Chondrocyte (in vitro differentiated cells): Measurements from ENCODE around the gene HEXD. TPM values are rescaled to one million over a fixed set of nuclear protein-coding genes. Genes with fewer than 3 reads are reported as not detected.
"Not testable (repeated sequence)": the region's sequence is repeated elsewhere in the genome, so short reads cannot be mapped to it uniquely, and the experiment has no call there.

Experiments
- DNase-seq: peaks from one replicate; pipeline ENCODE4 v3.0.0; 2021; ENCODE audit warnings: mixed read lengths, low spot score
- H3K27ac Mint-ChIP-seq: one replicate; pipeline ENCODE4 v1.8.0; 2021; ENCODE audit warnings: mild to moderate bottlenecking, moderate library complexity, mixed read lengths; ENCODE audit not compliant: unreplicated experiment
- H3K27me3 Mint-ChIP-seq: 2 replicates; pipeline ENCODE4 v1.8.0; 2021; ENCODE audit warnings: low read depth, mixed read lengths
- H3K36me3 Mint-ChIP-seq: 2 replicates; pipeline ENCODE4 v1.8.0; 2021; ENCODE audit warnings: low read depth, mixed read lengths
- H3K4me1 Mint-ChIP-seq: 2 replicates; pipeline ENCODE4 v1.8.0; 2021; ENCODE audit warnings: low read depth, mild to moderate bottlenecking, mixed read lengths
- H3K4me3 Mint-ChIP-seq: one replicate; pipeline ENCODE4 v1.8.0; 2021; ENCODE audit warnings: mild to moderate bottlenecking, moderate library complexity, mixed read lengths; ENCODE audit not compliant: unreplicated experiment
- H3K9me3 Mint-ChIP-seq: 2 replicates; pipeline ENCODE4 v1.8.0; 2021; ENCODE audit warnings: low read depth, mixed read lengths
- total RNA-seq: library from RNA; stranded (reverse); gene quantifications from 3 replicates; pipeline ENCODE4 v1.2.1, GENCODE V29; 2021
- TF ChIP-seq, protein P1 (sequence below): fragments of 200-600 bp; sonication (generic); IDR thresholded peaks from 2 replicates; pipeline ENCODE4 v1.5.0; 2021; ENCODE audit warnings: antibody characterized with exemption, mild to moderate bottlenecking, moderate library complexity

The HEXD gene
- total RNA-seq, 1 donor from 2014 or later, result 10.8 TPM

DNA sequence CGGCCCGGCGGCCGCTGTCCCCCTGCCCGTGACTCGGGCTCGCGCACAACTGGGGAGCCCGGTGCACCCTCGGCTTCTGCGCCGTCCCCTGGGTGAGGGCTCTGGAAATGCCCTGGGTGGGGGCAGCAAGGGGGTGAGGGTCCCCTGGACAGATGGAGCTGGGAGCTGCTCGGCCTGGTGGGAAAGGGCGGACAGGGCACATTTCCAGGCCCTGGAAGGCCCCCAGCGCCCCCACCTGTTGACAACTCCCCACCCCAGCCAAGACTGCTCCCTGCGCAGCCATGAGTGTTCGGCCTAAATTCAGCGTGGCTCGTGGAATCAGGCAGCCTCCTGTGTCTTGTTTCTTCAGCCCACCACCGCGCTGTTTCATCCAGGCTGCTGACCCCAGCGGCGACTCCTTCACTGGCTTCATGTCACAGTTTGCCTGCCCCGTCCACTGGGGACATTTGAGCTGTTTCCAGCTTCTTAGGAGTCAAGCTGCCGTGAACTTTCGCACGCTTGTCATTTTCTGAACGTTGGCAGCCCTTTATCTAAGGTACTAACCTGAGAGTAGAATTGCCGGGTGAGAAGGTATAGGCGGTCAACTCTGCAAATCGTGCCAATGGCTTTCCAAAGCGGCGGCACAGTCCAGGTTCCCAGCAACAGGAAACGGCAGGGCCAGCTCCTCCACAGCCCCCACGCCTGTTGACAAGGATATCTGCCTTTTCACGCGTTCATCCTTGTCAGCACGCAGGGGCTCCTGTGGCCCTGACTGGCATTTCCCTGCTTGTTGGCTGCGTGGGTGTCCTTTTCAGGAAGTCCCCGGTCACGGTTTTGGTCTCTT is 45.7 kb upstream of the HEXD start:
- peak; percentile 74 for DNase-seq
- Mint-ChIP-seq H3K4me3 (no peak overlapping the region), H3K9me3 (no peaks in the 10 kb centered on the region), H3K4me1 (peaks cover 13% of the 10 kb centered on the region), H3K27ac (no peak overlapping the region), H3K36me3 (no peaks in the 10 kb centered on the region), H3K27me3 (peaks cover 38% of the 10 kb centered on the region)
- TF ChIP-seq, protein P1, sequence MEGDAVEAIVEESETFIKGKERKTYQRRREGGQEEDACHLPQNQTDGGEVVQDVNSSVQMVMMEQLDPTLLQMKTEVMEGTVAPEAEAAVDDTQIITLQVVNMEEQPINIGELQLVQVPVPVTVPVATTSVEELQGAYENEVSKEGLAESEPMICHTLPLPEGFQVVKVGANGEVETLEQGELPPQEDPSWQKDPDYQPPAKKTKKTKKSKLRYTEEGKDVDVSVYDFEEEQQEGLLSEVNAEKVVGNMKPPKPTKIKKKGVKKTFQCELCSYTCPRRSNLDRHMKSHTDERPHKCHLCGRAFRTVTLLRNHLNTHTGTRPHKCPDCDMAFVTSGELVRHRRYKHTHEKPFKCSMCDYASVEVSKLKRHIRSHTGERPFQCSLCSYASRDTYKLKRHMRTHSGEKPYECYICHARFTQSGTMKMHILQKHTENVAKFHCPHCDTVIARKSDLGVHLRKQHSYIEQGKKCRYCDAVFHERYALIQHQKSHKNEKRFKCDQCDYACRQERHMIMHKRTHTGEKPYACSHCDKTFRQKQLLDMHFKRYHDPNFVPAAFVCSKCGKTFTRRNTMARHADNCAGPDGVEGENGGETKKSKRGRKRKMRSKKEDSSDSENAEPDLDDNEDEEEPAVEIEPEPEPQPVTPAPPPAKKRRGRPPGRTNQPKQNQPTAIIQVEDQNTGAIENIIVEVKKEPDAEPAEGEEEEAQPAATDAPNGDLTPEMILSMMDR, result no peak

DNA sequence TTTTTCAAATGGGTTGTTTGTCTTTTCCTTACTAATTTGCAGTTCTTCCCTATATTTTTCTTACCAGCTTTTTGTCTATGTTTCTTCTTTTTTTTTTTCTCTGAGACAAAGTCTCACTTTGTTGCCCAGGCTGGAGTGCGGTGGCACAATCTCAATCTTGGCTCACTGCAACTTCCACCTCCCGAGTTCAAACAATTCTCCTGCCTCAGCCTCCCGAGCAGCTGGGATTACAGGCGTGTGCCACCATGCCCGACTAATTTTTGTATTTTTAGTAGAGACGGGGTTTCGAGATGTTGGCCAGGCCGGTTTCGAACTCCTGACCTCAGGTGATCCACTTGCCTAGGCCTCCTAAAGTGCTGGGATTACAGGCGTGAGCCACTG is 45.1 kb upstream of the HEXD start:
- Mint-ChIP-seq H3K4me1 (peaks cover 13% of the 10 kb centered on the region), H3K27me3 (peaks cover 33% of the 10 kb centered on the region)
- H3K4me3 Mint-ChIP-seq, DNase-seq, H3K9me3 Mint-ChIP-seq, H3K36me3 Mint-ChIP-seq, H3K27ac Mint-ChIP-seq: not testable (repeated sequence)

DNA sequence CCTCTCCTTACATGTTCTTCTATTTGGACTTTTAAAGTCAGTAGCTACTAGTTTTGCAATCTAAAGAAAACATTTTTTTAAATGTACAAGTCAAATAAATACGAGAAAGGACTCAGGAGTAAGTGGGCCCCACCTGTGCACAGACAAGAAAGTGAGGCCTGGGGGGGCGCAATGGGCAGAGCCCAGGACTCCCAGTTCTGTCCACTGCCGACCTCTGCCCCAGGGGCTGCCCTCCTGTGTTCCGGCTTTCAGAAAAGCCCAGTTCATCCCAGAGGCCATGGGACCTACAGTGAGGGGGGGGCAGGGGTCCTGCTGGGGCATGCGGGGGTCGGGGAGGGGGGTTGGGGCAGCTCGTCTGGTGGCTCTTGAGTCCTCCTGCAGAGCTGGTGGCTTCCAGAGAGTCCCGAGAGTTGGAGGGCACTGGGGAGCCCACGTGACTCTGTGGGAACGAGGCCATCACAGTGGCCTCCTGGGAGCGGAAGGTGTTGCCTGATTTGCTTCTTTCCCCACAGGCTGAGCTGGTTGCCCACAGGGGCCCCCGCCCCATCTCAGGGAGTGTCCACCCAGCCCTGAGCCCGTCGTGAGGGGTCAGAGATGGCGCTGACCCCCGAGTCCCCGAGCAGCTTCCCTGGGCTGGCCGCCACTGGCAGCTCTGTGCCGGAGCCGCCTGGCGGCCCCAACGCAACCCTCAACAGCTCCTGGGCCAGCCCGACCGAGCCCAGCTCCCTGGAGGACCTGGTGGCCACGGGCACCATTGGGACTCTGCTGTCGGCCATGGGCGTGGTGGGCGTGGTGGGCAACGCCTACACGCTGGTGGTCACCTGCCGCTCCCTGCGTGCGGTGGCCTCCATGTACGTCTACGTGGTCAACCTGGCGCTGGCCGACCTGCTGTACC is 44.2 kb upstream of the HEXD start:
- Mint-ChIP-seq H3K36me3 (no peaks in the 10 kb centered on the region), H3K4me3 (no peak overlapping the region), H3K9me3 (no peaks in the 10 kb centered on the region), H3K27ac (no peak overlapping the region), H3K4me1 (peaks cover 13% of the 10 kb centered on the region), H3K27me3 (peaks cover 35% of the 10 kb centered on the region)
- DNase-seq, result peak; percentile 60
- TF ChIP-seq, protein P1, result no peak

DNA sequence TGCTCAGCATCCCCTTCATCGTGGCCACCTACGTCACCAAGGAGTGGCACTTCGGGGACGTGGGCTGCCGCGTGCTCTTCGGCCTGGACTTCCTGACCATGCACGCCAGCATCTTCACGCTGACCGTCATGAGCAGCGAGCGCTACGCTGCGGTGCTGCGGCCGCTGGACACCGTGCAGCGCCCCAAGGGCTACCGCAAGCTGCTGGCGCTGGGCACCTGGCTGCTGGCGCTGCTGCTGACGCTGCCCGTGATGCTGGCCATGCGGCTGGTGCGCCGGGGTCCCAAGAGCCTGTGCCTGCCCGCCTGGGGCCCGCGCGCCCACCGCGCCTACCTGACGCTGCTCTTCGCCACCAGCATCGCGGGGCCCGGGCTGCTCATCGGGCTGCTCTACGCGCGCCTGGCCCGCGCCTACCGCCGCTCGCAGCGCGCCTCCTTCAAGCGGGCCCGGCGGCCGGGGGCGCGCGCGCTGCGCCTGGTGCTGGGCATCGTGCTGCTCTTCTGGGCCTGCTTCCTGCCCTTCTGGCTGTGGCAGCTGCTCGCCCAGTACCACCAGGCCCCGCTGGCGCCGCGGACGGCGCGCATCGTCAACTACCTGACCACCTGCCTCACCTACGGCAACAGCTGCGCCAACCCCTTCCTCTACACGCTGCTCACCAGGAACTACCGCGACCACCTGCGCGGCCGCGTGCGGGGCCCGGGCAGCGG is 43.4 kb upstream of the HEXD start:
- Mint-ChIP-seq H3K9me3 (no peaks in the 10 kb centered on the region), H3K4me3 (no peak overlapping the region), H3K27ac (no peak overlapping the region), H3K36me3 (no peaks in the 10 kb centered on the region), H3K4me1 (peaks cover 13% of the 10 kb centered on the region), H3K27me3 (peaks cover 32% of the 10 kb centered on the region)
- TF ChIP-seq, protein P1, result no peak
- peak; percentile 92 for DNase-seq

DNA sequence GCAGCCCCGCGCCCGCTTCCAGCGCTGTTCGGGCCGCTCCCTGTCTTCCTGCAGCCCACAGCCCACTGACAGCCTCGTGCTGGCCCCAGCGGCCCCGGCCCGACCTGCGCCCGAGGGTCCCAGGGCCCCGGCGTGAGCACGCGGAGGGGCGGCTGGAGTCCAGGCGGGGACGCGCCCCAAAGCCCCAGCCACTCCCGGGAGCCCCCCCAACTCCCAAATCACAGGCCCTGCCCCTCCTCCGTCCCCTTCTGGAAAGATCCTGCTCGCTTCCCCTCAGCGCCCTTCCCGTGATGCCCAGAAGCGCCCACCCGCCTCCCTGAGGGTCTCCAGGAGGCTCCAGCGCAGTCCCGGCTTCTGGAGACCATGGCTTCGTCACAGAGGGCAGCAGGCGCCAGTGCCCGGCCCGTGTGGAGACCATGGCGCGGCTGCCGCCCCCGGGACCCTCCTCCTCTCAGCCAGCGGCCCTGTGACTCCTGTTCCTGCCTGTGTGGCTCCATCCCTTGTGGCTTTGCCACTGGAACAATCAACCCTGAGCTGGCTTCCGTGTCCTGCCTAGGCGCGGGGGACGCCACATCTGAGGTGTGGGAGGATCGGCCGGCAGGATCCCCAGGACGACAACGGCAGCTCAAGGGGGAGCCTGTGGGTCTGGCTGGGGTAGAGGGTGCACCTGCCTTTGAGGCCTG is 42.6 kb upstream of the HEXD start:
- H3K27me3 Mint-ChIP-seq, result peaks cover 34% of the 10 kb centered on the region
- peaks cover 11% of the 10 kb centered on the region for H3K4me1 Mint-ChIP-seq
- TF ChIP-seq, protein P1, result no peak
- no peak overlapping the region for H3K27ac Mint-ChIP-seq
- DNase-seq, result peak; percentile 82
- no peaks in the 10 kb centered on the region for H3K9me3 Mint-ChIP-seq
- H3K4me3 Mint-ChIP-seq, result no peak overlapping the region
- H3K36me3 Mint-ChIP-seq, result no peaks in the 10 kb centered on the region
